Glutamatergic neuron (in vitro differentiated cells): ENCODE data around the gene TEP1. TPM values are rescaled to one million over a fixed set of nuclear protein-coding genes. Genes with fewer than 3 reads are reported as not detected.

ENCODE experiments used
- DNase-seq: peaks from one replicate; pipeline ENCODE4 v3.0.0; 2022
- H3K27ac Mint-ChIP-seq: one replicate; pipeline ENCODE4 v1.8.0; 2020; ENCODE audit warnings: mild to moderate bottlenecking, mixed read lengths, inconsistent platforms; ENCODE audit not compliant: unreplicated experiment
- H3K27me3 Mint-ChIP-seq: one replicate; pipeline ENCODE4 v1.8.0; 2020; ENCODE audit warnings: mild to moderate bottlenecking, moderate library complexity, mixed read lengths, inconsistent platforms; ENCODE audit not compliant: unreplicated experiment
- H3K36me3 Mint-ChIP-seq: one replicate; pipeline ENCODE4 v1.8.0; 2020; ENCODE audit warnings: mild to moderate bottlenecking, mixed read lengths, inconsistent platforms; ENCODE audit not compliant: unreplicated experiment
- H3K4me1 Mint-ChIP-seq: one replicate; pipeline ENCODE4 v1.8.0; 2020; ENCODE audit warnings: mild to moderate bottlenecking, low read depth, mixed read lengths, inconsistent platforms; ENCODE audit not compliant: unreplicated experiment
- H3K4me3 Mint-ChIP-seq: one replicate; pipeline ENCODE4 v1.8.0; 2020; ENCODE audit warnings: mild to moderate bottlenecking, mixed read lengths, inconsistent platforms; ENCODE audit not compliant: unreplicated experiment
- H3K9me3 Mint-ChIP-seq: one replicate; pipeline ENCODE4 v1.8.0; 2020; ENCODE audit warnings: mild to moderate bottlenecking, moderate library complexity, mixed read lengths, inconsistent platforms; ENCODE audit not compliant: unreplicated experiment
- CTCF ChIP-seq: fragments of 200-600 bp; sonication (generic); IDR thresholded peaks from one replicate; pipeline ENCODE4 v1.5.0; 2021; ENCODE audit not compliant: partially characterized antibody, unreplicated experiment
- total RNA-seq: library from RNA; stranded (reverse); fragmentation: NEBNext Ultra II Directional; extraction: Animal tissue kit (Norgen Biotek cat#: 25700); gene quantifications from one replicate; pipeline ENCODE4 v1.2.1, GENCODE V29; 2021; ENCODE audit not compliant: unreplicated experiment

TEP1 gene
- total RNA-seq, 1 donor from 2014 or later, result 22.7 TPM

- TF ChIP-seq CTCF, result no peak
- DNase-seq, result no peak
- Mint-ChIP-seq H3K4me3 (no peak overlapping the region), H3K4me1 (no peaks in the 10 kb centered on the region), H3K27ac (no peak overlapping the region), H3K27me3 (no peaks in the 10 kb centered on the region), H3K9me3 (no peaks in the 10 kb centered on the region), H3K36me3 (peaks cover 5% of the 10 kb centered on the region)
Observed at GRCh38 chr14:20400589-20400964, 12.7 kb downstream of the TEP1 start.

DNA sequence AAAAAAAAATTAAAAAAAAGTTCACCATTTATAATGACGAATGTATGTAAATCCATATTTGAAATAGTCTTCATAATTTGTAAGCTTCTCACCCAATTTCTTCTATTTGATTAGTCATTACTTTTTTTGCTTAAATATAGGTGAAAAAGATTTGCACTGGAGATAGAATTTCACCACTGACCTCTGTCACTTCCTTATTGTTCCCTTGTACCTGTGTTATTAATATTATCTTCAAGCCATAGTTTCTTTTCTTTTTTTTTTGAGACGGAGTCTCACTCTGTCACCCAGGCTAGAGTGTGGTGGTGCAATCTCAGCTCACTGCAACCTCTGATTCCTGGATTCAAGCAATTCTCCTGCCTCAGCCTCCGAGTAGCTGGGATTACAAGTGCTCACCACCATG lies 15.8 kb downstream of the TEP1 start:
- no peak for DNase-seq
- Mint-ChIP-seq H3K36me3 (no peaks in the 10 kb centered on the region), H3K27me3 (no peaks in the 10 kb centered on the region), H3K4me3 (no peak overlapping the region), H3K9me3 (no peaks in the 10 kb centered on the region), H3K27ac (no peak overlapping the region), H3K4me1 (no peaks in the 10 kb centered on the region)
- TF ChIP-seq CTCF, result no peak

GRCh38 chr14:20391505-20391904 lies 21.8 kb downstream of the TEP1 start:
- no peaks in the 10 kb centered on the region for H3K36me3 Mint-ChIP-seq
- no peak overlapping the region for H3K27ac Mint-ChIP-seq

GRCh38 chr14:20388159-20388558 lies 25.1 kb downstream of the TEP1 start:
- no peak overlapping the region for H3K4me3 Mint-ChIP-seq
- H3K4me1 Mint-ChIP-seq, result peaks cover 2% of the 10 kb centered on the region
- H3K27ac Mint-ChIP-seq, result no peak overlapping the region
- H3K9me3 Mint-ChIP-seq, result peaks cover 2% of the 10 kb centered on the region
- no peak for DNase-seq
- no peak for TF ChIP-seq CTCF
- peaks cover 4% of the 10 kb centered on the region for H3K36me3 Mint-ChIP-seq
- H3K27me3 Mint-ChIP-seq, result no peaks in the 10 kb centered on the region

More at GRCh38 chr14:20391505-20391904, 21.8 kb downstream of the TEP1 start:
- H3K4me1 Mint-ChIP-seq, result peaks cover 2% of the 10 kb centered on the region
- H3K27me3 Mint-ChIP-seq, result no peaks in the 10 kb centered on the region
- H3K4me3 Mint-ChIP-seq, result no peak overlapping the region
- DNase-seq, result no peak
- no peaks in the 10 kb centered on the region for H3K9me3 Mint-ChIP-seq
- TF ChIP-seq CTCF, result no peak

- H3K9me3 Mint-ChIP-seq, result peaks cover 2% of the 10 kb centered on the region
- H3K4me1 Mint-ChIP-seq, result peaks cover 2% of the 10 kb centered on the region
- H3K36me3 Mint-ChIP-seq, result peaks cover 4% of the 10 kb centered on the region
- H3K27ac Mint-ChIP-seq, result no peak overlapping the region
- no peak overlapping the region for H3K4me3 Mint-ChIP-seq
- H3K27me3 Mint-ChIP-seq, result no peaks in the 10 kb centered on the region
- no peak for DNase-seq
- no peak for TF ChIP-seq CTCF
Observed at GRCh38 chr14:20387576-20387975, 25.7 kb downstream of the TEP1 start.
